Thymus (tissue), 14 donors: ENCODE results near the gene DEFB116. TPM values are rescaled to one million over a fixed set of nuclear protein-coding genes. Genes with fewer than 3 reads are reported as not detected.
"Not testable (repeated sequence)": the region's sequence is repeated elsewhere in the genome, so short reads cannot be mapped to it uniquely, and the experiment has no call there.

ENCODE experiments used
- DNase-seq, 9 donors: peaks; one replicate each; pipeline ENCODE4 v3.0.0-alpha.2; 2013; ENCODE audit warnings: low spot score in 9 of 9, low read depth in 6 of 9, missing footprints in 1 of 9
- H3K27ac ChIP-seq, 2 donors: one replicate each; pipeline ENCODE4 v1.5.1; 2013; ENCODE audit warnings: control low read depth in 1 of 2, low read depth in 1 of 2, low read length in 1 of 2, mild to moderate bottlenecking in 1 of 2, moderate library complexity in 1 of 2
- H3K27me3 ChIP-seq, 2 donors: one replicate each; pipeline ENCODE4 v1.5.1; 2013; ENCODE audit warnings: low read length in 1 of 2; ENCODE audit not compliant: control insufficient read depth in 2 of 2, insufficient read depth in 1 of 2
- H3K36me3 ChIP-seq, 2 donors: one replicate each; pipeline ENCODE4 v1.5.1; 2013; ENCODE audit warnings: low read length in 1 of 2, mild to moderate bottlenecking in 1 of 2, moderate library complexity in 1 of 2; ENCODE audit not compliant: control insufficient read depth in 2 of 2, insufficient read depth in 2 of 2
- H3K4me1 ChIP-seq, 2 donors: one replicate each; pipeline ENCODE4 v1.5.1; 2013; ENCODE audit warnings: low read length in 2 of 2; ENCODE audit not compliant: control insufficient read depth in 2 of 2, insufficient read depth in 2 of 2
- H3K4me3 ChIP-seq, 2 donors: one replicate each; pipeline ENCODE4 v1.5.1; 2013; ENCODE audit warnings: low read length in 2 of 2, control low read depth in 1 of 2, mild to moderate bottlenecking in 1 of 2
- H3K9me3 ChIP-seq, 2 donors: one replicate each; pipeline ENCODE4 v1.5.1; 2013; ENCODE audit warnings: low read length in 1 of 2, mild to moderate bottlenecking in 1 of 2; ENCODE audit not compliant: control insufficient read depth in 2 of 2, insufficient read depth in 1 of 2
- WGBS: extraction: QIAGEN DNeasy Blood & Tissue Kit; methylation state at CpG from one replicate; pipeline ENCODE4 v1.1.7; 2013; 5-methylcytosine and 5-hydroxymethylcytosine counted together
- long read RNA-seq, 10 donors: transcript quantifications; one replicate each; lab custom pipeline, GENCODE V29; 2026
- polyA plus RNA-seq: library from polyadenylated mRNA; stranded (reverse); fragments of 200-250 nt; gene quantifications from one replicate; pipeline ENCODE4 v1.2.3, GENCODE V29; 2013
- total RNA-seq: library from RNA; stranded (reverse); fragments of 120-200 nt; gene quantifications from one replicate; pipeline ENCODE4 v1.2.4, GENCODE V29; 2013
- donor health status: healthy.

DEFB116 gene, protein sequence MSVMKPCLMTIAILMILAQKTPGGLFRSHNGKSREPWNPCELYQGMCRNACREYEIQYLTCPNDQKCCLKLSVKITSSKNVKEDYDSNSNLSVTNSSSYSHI
- total RNA-seq, result not detected
- polyA plus RNA-seq, result not detected
- long read RNA-seq, donor 1, result 0 reads
- long read RNA-seq, donor 2, result 0 reads
- long read RNA-seq, donor 3, result 0 reads
- long read RNA-seq, donor 4, result 0 reads
- long read RNA-seq, donor 5, result 0 reads
- long read RNA-seq, donor 6, result 0 reads
- long read RNA-seq, donor 7, result 0 reads
- long read RNA-seq, donor 8, result 0 reads
- long read RNA-seq, donor 9, result 0 reads
- long read RNA-seq, donor 10, result 0 reads

DNA sequence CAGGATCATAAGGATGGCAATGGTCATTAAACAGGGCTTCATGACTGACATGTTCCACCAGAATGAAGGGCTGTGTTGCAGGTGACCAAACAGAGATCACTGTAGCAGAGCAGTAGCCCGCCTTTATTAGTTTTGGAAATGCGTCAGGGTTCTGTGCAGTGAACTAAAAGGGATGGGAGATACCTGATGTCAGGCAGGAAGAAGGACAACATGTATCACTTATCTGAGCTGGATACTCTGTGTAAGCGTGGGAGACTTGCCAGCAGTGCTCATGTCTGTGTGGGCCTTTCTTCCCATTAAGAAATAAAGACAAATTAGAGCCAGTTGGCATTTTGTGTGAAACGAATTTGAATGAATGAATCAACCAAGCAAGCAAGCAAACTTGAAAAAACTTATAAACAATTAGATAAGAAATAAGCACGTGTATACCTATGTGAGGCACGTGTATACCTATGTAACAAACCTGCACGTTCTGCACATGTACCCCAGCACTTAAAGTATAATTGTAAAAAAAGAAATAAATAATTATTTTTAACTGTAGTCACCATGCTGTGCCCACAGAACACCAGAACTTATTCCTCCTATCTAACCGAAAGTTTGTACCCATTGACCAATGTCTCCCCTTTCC, at the start of gene DEFB116:
Gene DEFB116 (minus strand): TSS at position 51 of the 628 bp plus-strand sequence. CDS start 0 bp downstream, at position 51.
- Histone ChIP-seq H3K4me1 (no peaks in the 10 kb centered on the region), H3K36me3 (no peaks in the 10 kb centered on the region), H3K27me3 (no peaks in the 10 kb centered on the region), H3K27ac (no peak within 1 kb of the TSS), H3K4me3 (no peak within 1 kb of the TSS), H3K9me3 (no peaks in the 10 kb centered on the region)
- DNase-seq, result no peak
- 60% methylated on average over 8 of the region's 8 CpGs for WGBS

DNA sequence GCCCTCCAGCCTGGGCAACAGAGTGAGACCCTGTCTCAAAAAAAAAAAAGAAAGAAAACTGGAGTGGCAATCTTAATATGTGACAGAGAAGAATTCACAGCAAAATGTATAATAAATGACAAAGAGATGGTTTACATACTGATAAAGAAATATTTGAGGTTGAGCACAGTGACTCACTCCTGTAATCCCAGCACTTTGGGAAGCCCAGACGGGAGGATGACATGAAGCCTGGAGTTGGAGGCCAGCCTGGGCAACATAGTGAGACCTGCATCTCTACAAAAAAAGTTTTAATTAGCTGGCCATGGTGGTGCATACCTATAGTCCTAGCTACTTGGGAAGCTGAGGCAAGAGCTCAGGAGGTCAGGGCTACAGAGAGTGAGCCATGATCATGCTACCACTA, 47.6 kb upstream of the DEFB116 start:
- no peak for DNase-seq
- no peaks in the 10 kb centered on the region for H3K27me3 ChIP-seq
- no peaks in the 10 kb centered on the region for H3K9me3 ChIP-seq
- no peaks in the 10 kb centered on the region for H3K36me3 ChIP-seq
- no peak overlapping the region for H3K4me3 ChIP-seq
- no peak overlapping the region for H3K27ac ChIP-seq
- 76% methylated on average over 1 of the region's 1 CpG for WGBS
- no peaks in the 10 kb centered on the region for H3K4me1 ChIP-seq

DNA sequence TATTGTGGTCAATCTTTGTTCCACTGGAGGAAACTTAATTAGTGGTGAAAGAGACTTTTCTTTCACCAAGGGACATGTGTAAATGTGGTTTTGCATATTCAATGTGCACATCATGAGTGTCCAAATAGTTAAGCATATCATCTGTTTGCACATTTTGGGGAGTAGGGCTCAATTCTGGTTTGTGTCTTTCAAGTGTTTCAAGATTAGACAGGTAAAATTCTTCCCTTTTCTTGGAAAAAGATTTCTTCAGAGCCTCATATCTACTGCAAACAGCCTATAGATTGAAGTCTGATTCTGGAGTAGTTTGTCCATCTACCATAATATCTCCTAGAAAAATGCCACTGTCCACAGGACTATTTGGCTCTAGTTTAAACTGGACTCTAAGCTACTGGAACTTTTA, 33.1 kb upstream of the DEFB116 start:
- peaks cover 0 to 4% of the 10 kb centered on the region in 2 donors for H3K9me3 ChIP-seq
- H3K27ac ChIP-seq, result no peak overlapping the region
- no peak overlapping the region for H3K4me3 ChIP-seq
- no peaks in the 10 kb centered on the region for H3K36me3 ChIP-seq
- no peak for DNase-seq
- H3K27me3 ChIP-seq, result no peaks in the 10 kb centered on the region
- no peaks in the 10 kb centered on the region for H3K4me1 ChIP-seq

DNA sequence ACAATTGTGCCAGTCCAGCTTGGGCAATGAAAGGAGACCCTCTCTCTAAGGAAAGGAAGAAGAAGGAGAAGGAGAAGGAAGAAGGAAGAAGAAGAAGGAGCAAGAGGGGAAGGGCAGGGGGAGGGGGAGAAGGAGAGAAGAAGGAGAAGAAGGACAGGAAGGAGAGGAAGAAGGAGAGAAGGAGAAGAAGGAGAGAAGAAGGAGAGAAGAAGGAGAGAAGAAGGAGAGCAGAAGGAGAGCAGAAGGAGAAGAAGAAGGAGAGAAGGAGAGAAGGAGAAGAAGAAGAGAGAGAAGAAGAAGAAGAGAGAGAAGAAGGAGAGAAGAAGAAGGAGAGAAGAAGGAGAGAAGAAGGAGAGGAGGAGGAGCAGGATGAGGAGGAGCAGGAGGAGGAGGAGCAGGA, 22.5 kb upstream of the DEFB116 start:
- Histone ChIP-seq H3K4me3 (no peak overlapping the region), H3K27ac (no peak overlapping the region), H3K9me3 (no peaks in the 10 kb centered on the region), H3K4me1 (no peaks in the 10 kb centered on the region), H3K27me3 (no peaks in the 10 kb centered on the region), H3K36me3 (no peaks in the 10 kb centered on the region)
- no peak for DNase-seq

DNA sequence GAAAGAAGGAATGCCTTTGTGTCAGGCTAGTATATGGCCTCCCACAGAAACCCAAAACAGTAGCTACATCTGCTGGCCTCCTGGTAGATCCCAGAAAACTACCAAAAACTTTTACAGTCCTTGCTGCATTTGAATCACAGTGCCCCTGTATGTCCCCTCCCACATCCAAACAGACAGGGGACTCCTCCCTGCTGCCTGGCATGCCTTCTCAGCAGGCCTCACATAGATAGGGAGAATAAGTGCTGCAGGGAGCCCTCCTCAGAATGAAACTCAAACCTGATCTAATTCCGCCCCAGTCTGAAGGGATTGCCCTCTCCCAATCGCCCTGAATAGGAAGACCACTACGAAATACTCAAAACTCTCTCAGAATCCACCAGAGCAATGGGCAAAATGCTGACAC, 14.1 kb upstream of the DEFB116 start:
- no peak overlapping the region for H3K27ac ChIP-seq
- H3K9me3 ChIP-seq, result peaks cover 0 to 4% of the 10 kb centered on the region in 2 donors
- no peaks in the 10 kb centered on the region for H3K4me1 ChIP-seq
- no peak overlapping the region for H3K4me3 ChIP-seq
- DNase-seq, result no peak
- 39% methylated on average over 3 of the region's 3 CpGs for WGBS
- H3K27me3 ChIP-seq, result no peaks in the 10 kb centered on the region
- no peaks in the 10 kb centered on the region for H3K36me3 ChIP-seq

DNA sequence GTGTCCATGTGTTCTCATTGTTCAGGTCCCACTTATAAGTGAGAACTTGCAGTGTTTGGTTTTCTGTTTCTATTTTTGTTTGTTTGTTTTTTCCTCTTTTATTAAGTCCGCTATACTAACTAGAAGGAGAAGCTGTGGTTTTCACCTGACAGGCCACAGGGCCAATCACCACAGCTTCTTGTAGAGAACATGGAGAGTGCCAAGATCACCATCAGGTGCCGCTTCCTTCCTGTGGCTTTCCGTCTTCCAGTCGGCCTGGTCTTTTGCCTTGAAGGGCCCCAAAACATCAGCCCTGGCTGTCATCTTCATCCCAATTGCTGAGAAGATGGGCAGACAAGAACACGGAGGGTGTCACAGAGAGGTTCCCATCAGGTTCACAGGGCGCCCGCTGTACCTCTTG, 23.4 kb downstream of the DEFB116 start:
- 67% methylated on average over 7 of the region's 7 CpGs for WGBS
- H3K9me3 ChIP-seq, result not testable (repeated sequence)

DNA sequence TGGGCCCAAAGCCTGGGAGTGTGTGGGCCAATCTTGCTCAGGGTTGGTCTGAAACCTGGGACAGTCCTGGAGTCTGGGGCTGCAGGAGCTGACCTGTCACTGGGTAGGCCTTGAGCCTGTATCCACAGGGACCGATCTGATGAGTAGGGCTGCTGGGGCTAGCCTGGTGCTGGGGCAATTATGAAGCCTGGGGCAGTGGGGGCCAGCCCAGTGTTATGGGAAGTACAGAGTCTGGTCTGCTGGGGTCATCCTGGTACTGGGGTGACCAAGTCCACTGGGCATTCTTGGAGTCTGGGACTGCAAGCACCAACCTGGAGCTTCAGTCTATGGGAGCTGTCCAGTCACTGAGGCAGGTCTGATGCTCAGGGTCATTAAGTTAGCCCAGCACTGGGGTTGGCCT, 30.2 kb downstream of the DEFB116 start:
- H3K4me1 ChIP-seq, result no peaks in the 10 kb centered on the region
- no peaks in the 10 kb centered on the region for H3K36me3 ChIP-seq
- H3K9me3 ChIP-seq, result peaks cover 6 to 33% of the 10 kb centered on the region in 2 donors
- no peak overlapping the region for H3K4me3 ChIP-seq
- 97% methylated on average over 1 of the region's 1 CpG for WGBS
- no peaks in the 10 kb centered on the region for H3K27me3 ChIP-seq
- DNase-seq, result no peak
- H3K27ac ChIP-seq, result no peak overlapping the region

More for the DNA sequence above, 23.4 kb downstream of the DEFB116 start:
- H3K36me3 ChIP-seq, DNase-seq, H3K27ac ChIP-seq, H3K27me3 ChIP-seq, H3K4me3 ChIP-seq, H3K4me1 ChIP-seq: not testable (repeated sequence)

DNA sequence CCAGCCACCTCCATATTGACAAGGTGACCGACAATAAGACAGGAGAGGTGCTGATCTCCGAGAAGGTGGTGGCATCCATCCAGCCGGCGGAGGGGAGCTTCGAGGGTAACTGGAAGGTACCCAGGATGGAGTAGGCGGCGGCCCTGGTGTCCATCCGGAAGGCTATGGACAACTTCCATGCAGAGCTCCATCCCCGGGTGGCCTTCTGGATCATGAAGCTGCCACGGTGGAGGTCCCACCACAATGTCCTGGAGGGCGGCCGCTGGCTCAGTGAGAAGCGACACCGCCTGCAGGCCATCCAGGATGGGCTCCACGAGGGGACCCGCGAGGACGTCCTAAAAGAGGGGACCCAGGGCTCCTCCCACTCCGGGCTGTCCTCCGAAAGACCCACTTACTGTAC, 33.9 kb downstream of the DEFB116 start:
- no peak for DNase-seq
- H3K27me3 ChIP-seq, result no peaks in the 10 kb centered on the region
- 87% methylated on average over 20 of the region's 20 CpGs for WGBS
- no peak overlapping the region for H3K27ac ChIP-seq
- peaks cover 13 to 41% of the 10 kb centered on the region in 2 donors for H3K9me3 ChIP-seq
- H3K4me3 ChIP-seq, result no peak overlapping the region
- no peaks in the 10 kb centered on the region for H3K4me1 ChIP-seq
- no peaks in the 10 kb centered on the region for H3K36me3 ChIP-seq

DNA sequence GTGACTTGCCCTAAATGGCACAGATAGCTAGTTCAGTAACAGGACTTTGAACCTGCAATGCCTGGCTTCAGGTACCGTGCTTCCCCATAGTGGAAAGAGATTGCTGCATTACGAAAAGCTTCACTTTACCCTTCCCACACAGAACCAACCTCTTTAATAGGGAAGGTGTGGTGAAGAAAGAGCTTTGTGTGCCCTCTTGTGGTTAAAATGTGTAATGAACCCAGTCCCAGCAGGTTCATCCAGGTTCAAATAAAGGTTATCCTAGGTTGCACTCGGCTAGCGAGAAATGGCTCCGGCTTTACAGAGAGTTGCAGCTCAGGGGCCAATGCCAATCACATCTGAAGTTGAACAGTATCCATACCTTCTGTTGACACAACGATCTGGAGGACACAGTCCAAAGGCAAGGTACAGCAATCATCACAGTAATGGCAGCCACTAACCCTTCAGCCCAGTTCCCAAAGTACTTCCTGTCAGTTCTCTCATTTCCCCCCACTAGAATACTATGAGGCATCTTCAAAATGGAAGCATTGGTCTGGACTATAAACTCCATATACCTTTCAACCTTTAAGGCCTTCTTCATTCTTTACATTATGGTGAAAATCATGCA, 48.0 kb downstream of the DEFB116 start:
- Histone ChIP-seq H3K27ac (no peak overlapping the region), H3K36me3 (no peaks in the 10 kb centered on the region), H3K4me1 (no peaks in the 10 kb centered on the region), H3K4me3 (no peak overlapping the region), H3K9me3 (peaks cover 0 to 5% of the 10 kb centered on the region in 2 donors), H3K27me3 (no peaks in the 10 kb centered on the region)
- no peak for DNase-seq
- 75% methylated on average over 6 of the region's 6 CpGs for WGBS
